NOMO-1 treated with DMSO at 0.1 percent for 48 hours (cell line): Measurements from ENCODE around the gene BAZ1A.

Experiments
- DNase-seq: peaks from one replicate; lab custom pipeline; 2025; ENCODE audit not compliant: unreplicated experiment; lab: John Stamatoyannopoulos, UW

The BAZ1A gene, protein sequence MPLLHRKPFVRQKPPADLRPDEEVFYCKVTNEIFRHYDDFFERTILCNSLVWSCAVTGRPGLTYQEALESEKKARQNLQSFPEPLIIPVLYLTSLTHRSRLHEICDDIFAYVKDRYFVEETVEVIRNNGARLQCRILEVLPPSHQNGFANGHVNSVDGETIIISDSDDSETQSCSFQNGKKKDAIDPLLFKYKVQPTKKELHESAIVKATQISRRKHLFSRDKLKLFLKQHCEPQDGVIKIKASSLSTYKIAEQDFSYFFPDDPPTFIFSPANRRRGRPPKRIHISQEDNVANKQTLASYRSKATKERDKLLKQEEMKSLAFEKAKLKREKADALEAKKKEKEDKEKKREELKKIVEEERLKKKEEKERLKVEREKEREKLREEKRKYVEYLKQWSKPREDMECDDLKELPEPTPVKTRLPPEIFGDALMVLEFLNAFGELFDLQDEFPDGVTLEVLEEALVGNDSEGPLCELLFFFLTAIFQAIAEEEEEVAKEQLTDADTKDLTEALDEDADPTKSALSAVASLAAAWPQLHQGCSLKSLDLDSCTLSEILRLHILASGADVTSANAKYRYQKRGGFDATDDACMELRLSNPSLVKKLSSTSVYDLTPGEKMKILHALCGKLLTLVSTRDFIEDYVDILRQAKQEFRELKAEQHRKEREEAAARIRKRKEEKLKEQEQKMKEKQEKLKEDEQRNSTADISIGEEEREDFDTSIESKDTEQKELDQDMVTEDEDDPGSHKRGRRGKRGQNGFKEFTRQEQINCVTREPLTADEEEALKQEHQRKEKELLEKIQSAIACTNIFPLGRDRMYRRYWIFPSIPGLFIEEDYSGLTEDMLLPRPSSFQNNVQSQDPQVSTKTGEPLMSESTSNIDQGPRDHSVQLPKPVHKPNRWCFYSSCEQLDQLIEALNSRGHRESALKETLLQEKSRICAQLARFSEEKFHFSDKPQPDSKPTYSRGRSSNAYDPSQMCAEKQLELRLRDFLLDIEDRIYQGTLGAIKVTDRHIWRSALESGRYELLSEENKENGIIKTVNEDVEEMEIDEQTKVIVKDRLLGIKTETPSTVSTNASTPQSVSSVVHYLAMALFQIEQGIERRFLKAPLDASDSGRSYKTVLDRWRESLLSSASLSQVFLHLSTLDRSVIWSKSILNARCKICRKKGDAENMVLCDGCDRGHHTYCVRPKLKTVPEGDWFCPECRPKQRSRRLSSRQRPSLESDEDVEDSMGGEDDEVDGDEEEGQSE (N-terminal part only)

DNA sequence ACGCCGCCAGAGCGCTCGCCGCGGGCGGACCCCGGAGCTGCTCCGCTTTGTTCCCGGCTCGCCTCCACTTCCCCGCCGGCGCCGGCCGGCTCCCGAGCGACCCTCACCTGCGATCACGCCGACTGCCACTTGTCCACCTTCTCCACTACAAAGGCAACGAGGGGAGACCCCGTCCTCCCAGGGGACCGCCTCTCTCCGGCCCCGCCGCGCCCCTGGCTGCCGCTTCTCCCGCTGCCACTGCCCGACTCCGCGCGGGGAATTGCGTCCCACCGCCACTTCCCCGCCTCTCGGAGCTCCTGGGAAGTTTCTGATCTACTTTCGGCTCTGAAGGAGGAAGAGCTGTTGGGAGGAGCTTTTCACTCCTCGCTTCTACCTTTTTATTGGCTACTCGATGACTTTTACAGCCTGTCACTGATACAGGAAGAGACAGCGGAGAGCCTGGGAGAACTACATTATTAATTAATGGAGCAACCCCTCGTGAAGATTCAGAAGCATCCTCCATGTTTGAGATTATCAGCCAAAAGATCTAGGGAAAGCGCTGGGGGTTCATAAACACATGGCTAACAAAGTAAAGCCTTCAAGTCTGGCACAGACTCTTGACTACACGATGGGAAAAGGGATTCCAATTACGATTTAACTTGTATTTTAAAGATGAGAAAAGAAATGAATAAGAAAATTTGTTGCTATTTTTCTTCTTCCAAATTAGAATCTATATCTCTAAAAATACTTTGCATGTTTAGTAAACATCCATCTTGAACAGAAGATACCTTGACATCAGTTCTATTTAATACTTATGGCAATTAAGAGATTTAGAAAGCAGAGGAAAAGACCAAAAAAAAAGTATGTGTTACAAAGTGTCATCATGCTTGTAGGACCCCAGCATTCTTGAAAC is at the start of gene BAZ1A:
TSS of gene BAZ1A (minus strand) at position 330 of the 892 bp plus-strand sequence. CDS start 756 bp downstream, outside the sequence.
- peak; percentile 82 for DNase-seq

DNA sequence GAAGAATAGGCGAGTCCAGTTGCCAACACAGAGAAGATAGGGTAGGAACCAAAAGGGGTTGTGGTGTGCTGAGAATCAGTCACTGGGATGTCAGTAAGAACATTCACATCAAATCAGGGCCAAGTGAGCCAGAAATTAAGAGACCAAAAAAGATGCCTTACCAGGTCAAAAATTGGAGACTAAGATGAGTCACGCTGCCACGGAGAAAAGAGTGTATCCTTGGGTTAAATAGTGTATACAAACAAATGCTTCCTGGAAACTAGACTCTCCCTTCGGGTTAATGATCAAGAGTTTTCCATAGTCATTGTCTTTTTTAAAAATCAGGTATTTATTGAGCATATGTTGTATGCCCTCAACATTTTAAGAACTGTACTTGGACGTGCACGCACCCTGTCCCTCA is 45.2 kb upstream of the BAZ1A start:
- DNase-seq = no peak

DNA sequence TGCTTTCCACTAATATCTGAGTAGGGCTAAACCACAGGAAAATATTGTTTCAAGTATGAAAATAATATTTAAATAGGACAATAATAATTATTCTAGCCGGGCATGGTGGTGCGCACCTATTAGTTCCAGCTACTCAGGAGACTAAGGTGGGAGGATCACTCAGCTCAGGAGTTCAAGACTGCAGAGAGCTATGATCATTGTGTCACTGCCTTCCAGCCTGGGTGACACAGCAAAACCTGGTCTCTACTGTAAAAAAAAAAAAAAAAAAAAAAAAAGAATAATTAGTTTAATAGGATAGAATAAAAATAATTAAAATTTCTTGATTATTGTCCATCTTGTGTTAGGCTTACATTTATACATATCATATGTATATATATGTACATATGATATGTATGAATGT is 38.5 kb upstream of the BAZ1A start:
- DNase-seq = no peak

DNA sequence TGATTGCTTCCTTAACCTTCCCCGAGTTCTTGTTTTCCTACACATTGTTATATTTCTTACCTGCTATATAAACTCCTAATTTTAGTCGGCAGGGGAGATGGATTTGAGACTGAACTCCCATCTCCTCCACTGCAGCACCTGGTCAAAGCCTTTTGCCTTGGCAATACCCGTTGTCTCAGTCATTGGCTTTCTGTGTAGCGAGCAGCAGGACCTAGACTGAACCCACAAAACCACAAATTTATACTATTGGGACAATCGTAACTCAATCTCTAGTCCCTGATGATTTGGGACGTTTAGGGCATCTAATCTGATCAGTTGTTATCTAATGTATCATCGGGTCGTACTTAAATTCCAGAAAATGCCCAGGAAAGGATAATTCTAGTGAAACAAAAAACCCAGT is 37.8 kb upstream of the BAZ1A start:
- no peak for DNase-seq

DNA sequence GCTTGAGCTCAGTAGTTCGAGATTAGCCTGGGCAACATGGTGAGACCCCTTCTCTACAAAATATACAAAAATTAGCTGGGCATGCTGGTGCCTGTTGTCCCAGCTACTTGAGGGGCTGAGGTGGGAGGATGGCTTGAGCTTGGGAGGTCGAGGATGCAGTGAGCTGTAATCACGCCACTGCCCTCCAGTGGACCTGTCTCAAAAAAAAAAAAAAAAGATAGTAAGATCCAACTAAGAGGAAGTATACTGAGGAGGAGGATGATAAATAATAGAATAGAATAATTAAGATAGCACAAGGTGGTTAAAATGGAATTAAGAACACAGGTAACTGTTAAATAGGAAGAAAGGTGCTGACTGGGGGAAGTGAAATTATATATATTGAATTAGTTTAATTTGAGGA is 37.0 kb upstream of the BAZ1A start:
- peak; percentile 43 for DNase-seq

DNA sequence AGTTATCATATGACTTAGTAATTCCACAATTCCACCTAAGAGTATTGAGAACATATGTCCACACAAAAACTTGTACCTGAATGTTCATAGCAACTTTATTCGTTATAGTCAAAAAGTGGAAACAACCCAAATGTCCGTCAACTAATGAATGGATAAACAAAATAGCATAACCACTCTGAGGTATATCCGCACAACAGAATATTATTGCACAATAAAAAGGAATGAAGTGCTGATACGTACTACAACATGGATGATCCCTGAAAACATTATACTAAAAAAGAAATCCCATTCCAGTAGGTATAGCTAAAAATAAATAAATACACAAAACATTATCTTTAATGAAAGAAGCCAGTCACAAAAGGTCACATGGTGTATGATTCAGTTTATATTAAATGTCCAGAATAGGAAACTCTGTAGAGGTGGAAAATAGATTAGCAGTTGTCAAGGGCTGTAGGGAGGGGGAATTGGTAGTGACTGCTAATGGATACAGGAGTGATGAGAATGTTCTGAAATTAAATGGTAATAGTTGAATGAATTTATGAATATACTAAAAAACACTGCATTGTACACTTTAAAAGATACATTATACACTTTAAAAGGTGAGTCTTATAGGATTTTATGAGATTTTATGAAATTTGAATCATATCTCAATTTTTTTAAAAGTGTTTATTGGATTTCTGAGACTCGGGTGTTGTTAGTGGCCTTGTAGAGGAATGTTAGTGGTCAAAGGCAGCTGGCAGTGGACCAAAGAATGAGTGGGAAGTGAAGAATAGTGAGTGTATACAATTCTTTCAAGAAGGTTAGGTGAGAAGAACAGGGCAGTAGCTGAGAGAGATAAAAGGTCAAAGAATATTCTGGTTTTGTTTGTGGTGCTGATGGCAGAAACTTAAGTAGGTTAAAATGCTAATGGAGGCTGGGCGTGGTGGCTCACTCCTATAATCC is 36.3 kb upstream of the BAZ1A start:
- DNase-seq = no peak

DNA sequence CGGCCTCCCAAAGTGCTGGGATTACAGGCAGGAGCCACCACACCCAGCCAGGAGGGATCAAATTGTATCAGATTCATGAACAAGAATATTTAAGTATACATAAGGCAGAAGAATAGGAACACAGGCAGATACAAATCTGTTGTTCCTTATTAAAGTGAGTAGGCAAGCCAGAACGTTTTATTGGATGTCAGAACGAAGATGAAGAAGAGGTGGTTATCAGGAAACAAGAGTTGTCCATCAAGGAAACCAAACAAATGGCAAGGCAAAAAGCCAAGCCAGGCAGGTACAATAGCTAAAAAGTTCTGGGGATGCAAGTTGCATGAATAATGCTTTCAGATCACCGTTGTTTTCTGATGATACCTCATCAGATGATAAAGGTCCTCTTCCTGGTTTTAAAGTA is 31.1 kb upstream of the BAZ1A start:
- no peak for DNase-seq

DNA sequence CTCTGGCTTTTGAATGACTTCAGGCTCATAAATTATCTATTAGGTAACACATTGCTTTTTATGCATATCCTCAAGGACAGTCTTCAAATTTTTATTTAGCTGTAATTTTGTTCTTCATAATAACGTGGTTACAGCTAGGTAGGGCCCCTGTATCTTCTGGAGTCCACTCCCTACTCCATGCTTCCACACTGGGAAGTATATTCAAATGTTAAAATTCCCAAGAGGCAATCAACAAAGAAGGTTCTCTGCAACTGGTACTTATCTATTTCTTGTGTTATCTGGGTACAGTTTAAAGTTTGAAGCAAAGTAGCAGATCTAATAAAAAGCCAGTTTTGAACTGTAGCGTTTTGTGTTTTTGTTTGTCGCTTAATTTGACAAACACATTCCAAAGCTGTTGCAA is 20.1 kb upstream of the BAZ1A start:
- no peak for DNase-seq

DNA sequence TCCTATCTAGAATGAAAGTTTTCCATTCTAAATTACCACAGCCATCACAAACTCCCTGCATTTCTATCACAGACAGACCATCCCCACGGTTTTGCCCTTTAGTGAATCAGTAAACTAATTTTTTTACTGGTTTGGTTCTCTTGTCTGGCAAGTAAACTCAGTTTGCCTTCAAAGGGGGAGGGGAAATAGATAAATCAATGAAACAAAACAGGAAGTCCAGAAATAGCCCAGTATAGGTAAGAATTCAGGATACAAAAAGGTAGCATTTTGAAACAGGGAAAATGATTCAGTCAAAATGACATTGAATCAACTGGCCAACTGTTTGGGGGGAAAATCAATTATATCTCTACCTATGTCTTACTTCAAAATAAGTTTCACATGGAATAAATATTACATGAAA is 15.8 kb upstream of the BAZ1A start:
- no peak for DNase-seq

DNA sequence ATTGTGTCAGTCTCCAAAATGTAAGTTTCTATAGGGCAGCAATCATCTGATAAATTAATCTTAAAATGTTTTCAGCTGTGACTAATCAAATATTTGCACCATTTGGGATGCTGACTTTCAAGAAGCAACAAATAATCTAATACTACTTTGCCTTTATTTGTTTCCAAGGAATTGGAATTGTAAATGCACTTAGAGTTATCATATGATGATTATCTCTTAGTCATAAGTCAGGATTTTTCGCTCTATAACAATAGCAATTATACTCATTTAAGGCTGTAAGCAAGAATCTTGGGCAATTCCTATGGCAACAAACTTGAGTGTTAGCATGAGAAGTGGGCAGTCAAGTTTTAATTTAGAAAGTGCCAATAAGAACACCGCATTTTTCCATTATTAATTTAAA is 13.0 kb upstream of the BAZ1A start:
- no peak for DNase-seq

DNA sequence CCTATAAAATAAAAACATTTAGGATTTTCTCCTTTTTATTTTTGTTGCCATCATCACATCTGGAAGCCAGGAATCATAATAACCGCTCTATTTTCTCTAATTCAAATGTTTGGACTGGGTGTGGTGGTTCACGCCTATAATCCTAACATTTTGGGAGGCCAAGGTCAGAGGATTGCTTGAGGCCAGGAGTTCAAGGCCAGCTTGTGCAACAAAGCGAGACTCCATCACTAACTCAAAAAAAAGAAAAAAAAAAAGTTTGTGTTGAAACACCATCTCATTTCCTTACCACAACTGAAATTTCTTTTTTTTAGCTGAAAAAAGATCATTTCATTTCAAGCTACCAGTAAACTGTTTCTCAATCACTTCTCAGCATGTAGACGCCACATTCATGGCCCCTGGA is 8.8 kb upstream of the BAZ1A start:
- DNase-seq = peak; percentile 68

DNA sequence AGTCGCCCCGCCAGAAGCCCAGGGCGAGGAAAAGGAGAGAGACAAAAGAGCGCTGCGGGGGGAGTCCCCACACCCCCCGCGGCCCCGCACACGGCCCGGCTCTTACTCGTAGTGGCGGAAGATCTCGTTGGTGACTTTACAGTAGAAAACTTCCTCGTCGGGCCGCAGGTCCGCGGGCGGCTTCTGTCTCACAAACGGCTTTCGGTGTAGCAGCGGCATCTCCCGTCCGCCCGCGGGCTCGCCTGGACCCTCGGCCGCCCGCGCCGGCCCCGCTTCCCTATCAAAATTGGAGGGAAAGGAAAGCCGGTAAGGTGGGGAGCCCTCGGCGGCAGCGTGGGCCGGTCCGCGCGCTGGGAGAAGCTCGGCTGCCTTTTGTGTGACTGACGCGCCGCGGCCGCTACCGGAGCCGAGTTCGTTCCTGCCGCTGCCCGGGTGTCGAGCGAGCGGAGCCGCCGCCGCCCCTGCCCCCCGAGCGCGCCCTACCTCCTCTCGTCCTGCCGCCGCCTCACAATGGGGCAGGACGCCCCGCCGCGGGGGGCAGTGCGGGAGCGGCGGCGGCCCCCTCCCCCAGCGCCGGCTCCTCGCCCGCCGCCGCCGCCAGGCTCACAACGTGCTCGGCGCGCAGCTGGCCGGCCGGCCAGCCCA is 652 bp downstream of the BAZ1A start:
- DNase-seq = peak; percentile 49

DNA sequence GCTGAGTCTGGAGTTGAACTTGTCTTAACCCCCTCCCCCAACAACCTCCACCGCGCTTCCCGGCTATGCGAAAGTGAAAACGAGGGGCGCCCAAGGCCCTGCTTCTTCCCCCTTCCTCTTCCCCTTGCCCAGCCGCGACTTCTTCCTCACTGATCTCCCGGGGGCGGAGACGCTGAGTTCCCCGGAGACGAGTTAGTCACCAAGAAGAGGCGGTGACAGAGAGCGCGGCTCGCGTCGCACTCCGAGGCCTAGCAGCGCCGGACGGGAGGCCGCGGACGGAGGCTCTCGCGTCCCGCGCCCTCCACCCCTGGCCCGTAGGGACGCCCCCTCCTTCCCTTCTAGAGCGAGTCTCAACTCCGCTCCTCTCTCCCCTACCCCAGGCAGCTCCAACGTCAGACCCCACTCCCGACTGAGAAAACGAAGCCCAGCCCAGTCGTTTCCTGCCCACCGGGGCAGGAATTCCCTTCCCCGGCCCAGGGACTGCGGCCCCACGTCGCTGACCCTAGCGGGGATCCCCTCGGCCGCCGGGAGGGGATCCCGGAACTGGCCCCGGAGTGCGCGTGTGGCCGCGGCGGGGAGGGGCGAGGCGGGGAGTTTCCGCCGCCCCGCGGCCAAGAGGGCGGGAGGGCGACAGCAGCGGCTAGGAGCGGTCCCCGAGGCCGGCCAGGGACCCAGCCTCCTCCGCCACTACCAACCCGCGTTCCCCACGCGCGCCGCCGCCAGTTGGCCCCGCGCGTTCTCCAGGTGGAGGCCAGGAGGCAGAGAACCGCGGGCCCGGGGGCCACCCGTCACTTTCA is 1.4 kb downstream of the BAZ1A start:
- DNase-seq = peak; percentile 98

DNA sequence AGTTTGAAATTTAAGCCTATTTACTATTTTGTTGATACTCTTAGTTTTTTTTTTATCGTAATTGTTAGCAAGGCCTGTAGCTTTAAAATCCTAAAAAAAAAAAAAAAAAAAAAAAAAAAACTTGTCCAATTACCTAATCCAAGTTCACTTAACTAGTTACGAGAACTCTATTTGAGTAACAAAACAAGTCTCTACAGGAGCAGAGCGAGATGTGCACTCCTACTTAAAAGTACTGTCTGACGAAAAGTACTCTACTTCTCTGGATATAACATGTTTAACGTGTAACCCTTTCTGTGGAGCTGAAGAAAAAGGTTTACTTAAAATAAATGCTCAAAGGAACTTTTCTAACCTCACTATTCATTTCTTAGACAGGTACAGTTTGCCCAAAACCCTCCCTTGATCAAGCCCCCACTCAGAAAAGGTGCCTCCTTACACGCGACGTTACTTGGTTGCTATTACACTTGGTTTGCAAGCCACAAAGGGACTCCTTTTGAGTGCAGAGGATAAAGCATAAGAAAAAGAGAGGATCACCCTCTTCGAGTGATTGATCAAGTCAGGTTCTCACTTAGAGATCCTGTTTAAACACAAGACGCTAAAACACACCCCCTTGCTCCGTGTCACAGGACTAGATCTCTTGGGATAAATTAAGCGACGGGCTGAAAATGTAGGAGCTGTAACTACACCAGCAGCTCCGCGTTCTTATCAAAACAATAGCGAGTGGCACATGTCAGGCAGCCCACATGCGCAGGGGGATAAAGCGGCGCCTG is 2.2 kb downstream of the BAZ1A start:
- peak; percentile 27 for DNase-seq

DNA sequence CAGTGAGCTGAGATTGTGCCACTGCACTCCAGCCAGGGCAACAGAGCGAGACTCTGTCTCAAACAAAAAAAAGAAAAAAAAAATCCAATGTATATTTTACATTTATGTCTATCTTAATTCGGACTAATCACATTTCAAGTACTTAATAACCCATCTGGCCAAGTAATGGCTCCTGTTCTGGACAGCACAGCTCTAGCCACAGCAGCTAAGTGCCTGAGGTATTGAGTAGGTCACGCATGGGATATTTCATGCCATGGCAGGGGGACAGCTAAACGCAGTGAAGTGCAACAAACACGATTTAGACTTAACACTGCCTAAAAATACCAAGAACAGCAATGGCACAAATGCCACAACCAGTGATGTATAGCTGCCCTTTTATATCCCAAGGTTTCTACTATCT is 8.0 kb downstream of the BAZ1A start:
- DNase-seq = no peak

DNA sequence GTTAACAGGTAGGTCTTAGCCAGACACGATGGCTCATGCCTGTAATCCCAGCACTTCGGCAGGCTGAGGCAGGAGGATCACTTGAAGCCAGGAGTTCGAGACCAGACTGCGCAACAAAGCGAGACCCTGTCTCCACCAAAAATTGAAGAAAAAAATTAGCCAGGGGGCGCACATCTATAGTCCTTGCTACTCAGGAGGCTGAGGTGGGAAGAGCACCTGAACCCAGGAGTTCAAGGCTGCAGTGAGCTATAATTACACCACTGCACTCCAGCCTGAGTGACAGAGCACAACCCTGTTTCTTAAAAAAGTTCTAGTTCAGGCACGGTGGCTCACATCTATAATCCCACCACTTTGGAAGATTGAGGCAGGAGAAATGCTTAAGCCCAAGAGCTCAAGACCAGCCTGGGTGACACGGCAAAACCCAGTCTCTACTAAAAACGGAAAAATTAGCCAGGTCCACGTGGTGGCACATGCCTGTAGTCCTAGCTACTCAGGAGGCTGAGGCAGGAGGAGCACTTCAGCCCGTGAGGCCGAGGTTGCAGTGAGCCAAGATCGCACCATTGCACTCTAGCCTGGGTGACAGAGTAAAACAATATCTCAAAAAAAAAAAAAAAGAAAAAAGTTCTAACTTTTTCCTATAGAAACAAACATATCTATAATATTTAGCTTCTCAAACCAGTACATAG is 9.1 kb downstream of the BAZ1A start:
- DNase-seq = no peak

DNA sequence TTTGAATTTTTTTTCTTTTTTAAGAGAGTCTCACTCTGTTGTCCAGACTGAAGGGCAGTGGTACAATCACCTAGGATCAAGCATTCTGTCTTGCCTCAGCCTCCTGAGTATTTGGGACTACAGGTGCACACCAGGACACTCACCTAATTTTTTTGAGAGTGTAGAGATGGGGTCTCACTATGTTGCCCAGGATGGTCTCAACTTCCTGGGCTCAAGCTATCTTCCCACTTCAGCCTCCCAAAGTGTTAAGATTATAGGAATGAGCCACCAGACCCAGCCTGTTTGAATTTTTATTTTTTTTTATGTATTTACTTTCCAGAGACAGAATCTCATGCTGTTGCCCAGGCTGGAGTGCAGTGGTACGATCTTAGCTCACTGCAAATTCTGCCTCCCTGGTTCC is 11.3 kb downstream of the BAZ1A start:
- no peak for DNase-seq
